ENCODE data around the gene CLEC19A. TPM values are rescaled to one million over a fixed set of nuclear protein-coding genes. Genes with fewer than 3 reads are reported as not detected.

CLEC19A gene
- total and polyA plus RNA-seq, 2 experiments from 2014 or later = not detected

GRCh38 chr16:19359556-19359955, 74.0 kb downstream of the CLEC19A start (continued):
- TF ChIP-seq NANOG (IDR thresholded peaks at IDR 0.05; ENCODE audit: borderline replicate concordance) = no peak
- no peak for TF ChIP-seq ZNF462 (CRISPR knock-in tag; IDR thresholded peaks at IDR 0.05)

Other genes with a start within 250 kb of the CLEC19A start
- gene COQ7, start 218.1 kb upstream of the CLEC19A start, total RNA-seq (2014; rRNA removed; shearing (Covaris generic)) = 17.4 and 17.9 TPM in 2 replicates
- gene COQ7, start 218.1 kb upstream of the CLEC19A start, polyA plus RNA-seq (2016; fragmentation: Nextera tagmentation; extraction: Ambion mirVana) = 19.3 and 21.7 TPM in 2 replicates
- gene ITPRIPL2, start 171.8 kb upstream of the CLEC19A start, total RNA-seq (2014; rRNA removed; shearing (Covaris generic)) = 5.7 and 8.3 TPM in 2 replicates
- gene ITPRIPL2, start 171.8 kb upstream of the CLEC19A start, polyA plus RNA-seq (2016; fragmentation: Nextera tagmentation; extraction: Ambion mirVana) = 0.94 TPM in 2 replicates
- 6.9 and 9.5 TPM in 2 replicates for gene SYT17, start 117.5 kb upstream of the CLEC19A start, total RNA-seq (2014; rRNA removed; shearing (Covaris generic))
- 5.3 and 6.1 TPM in 2 replicates for gene SYT17, start 117.5 kb upstream of the CLEC19A start, polyA plus RNA-seq (2016; fragmentation: Nextera tagmentation; extraction: Ambion mirVana)
- gene TMC5, start 132.2 kb downstream of the CLEC19A start, total RNA-seq (2014; rRNA removed; shearing (Covaris generic)) = 1.7 and 2.3 TPM in 2 replicates
- 4.8 and 7.0 TPM in 2 replicates for gene TMC5, start 132.2 kb downstream of the CLEC19A start, polyA plus RNA-seq (2016; fragmentation: Nextera tagmentation; extraction: Ambion mirVana)
- gene GDE1, start 236.4 kb downstream of the CLEC19A start, total RNA-seq (2014; rRNA removed; shearing (Covaris generic)) = 60.1 and 69.3 TPM in 2 replicates
- gene GDE1, start 236.4 kb downstream of the CLEC19A start, polyA plus RNA-seq (2016; fragmentation: Nextera tagmentation; extraction: Ambion mirVana) = 30.0 and 30.8 TPM in 2 replicates
- gene CCP110, start 238.2 kb downstream of the CLEC19A start, total RNA-seq (2014; rRNA removed; shearing (Covaris generic)) = 20.9 and 25.4 TPM in 2 replicates
- gene CCP110, start 238.2 kb downstream of the CLEC19A start, polyA plus RNA-seq (2016; fragmentation: Nextera tagmentation; extraction: Ambion mirVana) = 8.3 and 10.7 TPM in 2 replicates